NK-92 treated with Interleukin-12 subunit alpha and Interleukin-12 subunit beta, amount 100 ng/mL, for 24 hours (cell line): Measurements from ENCODE around the gene LANCL2.
"Not testable (repeated sequence)": the region's sequence is repeated elsewhere in the genome, so short reads cannot be mapped to it uniquely, and the experiment has no call there.

Experiments used
- DNase-seq: peaks from one replicate; lab custom pipeline; 2025; lab: John Stamatoyannopoulos, UW

LANCL2 gene, protein sequence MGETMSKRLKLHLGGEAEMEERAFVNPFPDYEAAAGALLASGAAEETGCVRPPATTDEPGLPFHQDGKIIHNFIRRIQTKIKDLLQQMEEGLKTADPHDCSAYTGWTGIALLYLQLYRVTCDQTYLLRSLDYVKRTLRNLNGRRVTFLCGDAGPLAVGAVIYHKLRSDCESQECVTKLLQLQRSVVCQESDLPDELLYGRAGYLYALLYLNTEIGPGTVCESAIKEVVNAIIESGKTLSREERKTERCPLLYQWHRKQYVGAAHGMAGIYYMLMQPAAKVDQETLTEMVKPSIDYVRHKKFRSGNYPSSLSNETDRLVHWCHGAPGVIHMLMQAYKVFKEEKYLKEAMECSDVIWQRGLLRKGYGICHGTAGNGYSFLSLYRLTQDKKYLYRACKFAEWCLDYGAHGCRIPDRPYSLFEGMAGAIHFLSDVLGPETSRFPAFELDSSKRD

DNA sequence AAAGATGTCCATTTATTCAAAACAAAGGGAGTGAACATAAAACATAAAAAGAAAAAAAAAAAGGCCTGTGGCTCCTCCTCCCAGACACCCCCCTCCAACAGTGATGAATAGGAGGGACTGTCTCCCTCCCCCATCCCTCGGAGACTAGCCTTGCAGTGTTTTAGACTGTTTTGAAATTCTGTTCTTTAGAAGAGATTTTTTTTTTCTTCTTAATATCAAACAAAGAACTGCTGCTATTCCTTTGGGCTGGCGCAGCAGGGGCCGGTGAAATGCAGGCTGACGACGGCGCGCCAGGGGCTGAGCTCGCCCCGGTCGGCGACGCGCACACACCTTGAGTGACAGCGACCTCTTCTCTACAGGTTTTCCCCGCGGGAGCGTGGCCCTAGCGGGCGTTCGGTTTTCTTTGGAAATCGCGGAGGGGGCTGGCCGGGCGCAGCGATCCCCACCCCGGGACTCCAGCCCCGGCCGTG lies at the start of gene LANCL2:
LANCL2 (plus strand) TSS at position 133 of the 470 bp plus-strand sequence. CDS start 689 bp downstream, outside the sequence.
- DNase-seq = no peak

DNA sequence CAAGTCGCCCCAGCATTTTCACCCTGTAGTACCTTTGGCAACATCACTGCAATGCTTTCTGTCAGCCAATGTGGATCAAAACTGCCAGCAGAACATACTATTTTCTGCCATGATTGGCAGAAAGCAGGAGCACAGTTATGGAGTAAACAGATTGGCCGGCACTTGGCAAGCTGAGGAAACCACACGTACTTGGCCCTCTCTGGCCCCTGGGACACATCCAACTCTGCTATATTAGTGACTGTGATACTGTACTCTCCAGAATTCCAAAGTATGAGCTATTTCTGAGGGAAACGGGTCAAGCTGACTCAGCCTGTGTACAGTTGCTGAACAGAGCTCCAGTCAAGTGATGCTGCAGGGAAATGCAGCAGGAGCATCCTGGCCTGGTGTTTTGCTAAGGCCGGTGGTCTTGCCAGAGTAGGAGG lies 39.8 kb upstream of the LANCL2 start:
- no peak for DNase-seq

GRCh38 chr7:55326081-55326835 lies 38.9 kb upstream of the LANCL2 start:
- no peak for DNase-seq

- DNase-seq = no peak
These were observed 38.1 kb upstream of the LANCL2 start for GRCh38 chr7:55326945-55327626.

DNA sequence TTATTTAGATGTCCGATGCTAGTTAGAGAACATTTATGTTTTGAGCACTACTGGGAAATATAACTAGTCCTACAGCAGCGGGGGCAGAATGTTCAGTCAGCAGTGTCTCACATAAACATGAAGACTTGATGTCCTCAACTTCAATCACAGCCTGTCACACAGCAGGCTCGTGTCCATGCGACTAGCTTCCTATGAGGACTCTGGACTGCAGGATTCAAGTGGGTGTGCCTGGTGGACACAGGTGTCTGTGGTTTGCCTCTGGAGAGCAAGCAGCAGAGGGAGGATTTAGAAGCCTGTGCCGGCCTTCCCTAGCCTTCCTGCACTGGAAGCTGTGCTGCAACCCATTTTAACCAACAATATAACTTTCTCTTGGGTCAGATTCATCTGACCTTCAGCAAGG lies 30.0 kb upstream of the LANCL2 start:
- DNase-seq = no peak

GRCh38 chr7:55335786-55336185 lies 29.4 kb upstream of the LANCL2 start:
- DNase-seq = no peak

- DNase-seq = no peak
These were observed 28.6 kb upstream of the LANCL2 start for GRCh38 chr7:55336540-55336939.

DNA sequence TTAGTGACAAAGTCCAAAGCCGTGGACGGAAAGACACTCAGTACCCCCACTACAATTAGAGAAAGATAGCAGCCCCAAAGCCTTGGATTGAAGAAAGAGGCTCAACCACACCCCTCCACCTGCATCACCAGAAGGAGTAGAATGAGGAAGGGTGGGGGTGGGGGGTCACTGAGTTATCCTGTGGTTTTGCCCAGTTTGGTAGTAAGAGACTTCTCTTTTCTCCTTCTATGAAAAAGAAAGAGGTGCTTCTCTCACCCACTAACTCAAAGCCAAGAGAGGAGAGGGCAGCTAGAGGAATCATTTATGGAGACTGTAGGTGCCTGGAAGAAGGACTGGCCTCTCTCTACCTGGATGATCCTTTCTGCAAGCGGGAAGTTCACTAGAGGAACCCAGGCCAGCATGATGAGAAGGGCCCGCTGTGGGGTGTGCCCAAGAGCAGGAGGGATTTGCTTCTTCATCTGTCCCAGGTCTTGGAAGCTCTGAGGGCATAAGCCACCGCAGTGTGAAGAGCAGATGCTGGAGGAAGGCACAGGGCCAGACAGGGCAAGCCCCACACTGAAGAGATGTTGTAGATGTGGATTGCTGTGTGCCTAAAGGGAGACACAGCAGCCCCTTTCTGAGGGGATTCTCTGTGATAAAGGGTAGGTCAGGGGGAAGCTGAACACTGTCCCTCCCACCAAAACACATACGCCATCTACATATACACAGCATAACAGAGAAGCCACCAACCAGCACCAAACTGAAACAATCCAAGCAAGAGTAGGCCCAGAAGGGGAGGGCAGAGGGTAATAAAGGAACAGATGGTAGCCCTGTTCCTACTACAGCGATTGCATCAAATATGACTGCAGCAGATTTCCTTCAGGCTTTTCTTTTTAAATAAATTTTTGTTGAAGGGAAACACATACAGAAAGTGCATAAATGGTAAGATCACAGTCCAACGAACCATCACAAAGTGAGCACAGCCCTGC lies 25.8 kb upstream of the LANCL2 start:
- no peak for DNase-seq

GRCh38 chr7:55342216-55342871 lies 22.8 kb upstream of the LANCL2 start:
- no peak for DNase-seq

DNA sequence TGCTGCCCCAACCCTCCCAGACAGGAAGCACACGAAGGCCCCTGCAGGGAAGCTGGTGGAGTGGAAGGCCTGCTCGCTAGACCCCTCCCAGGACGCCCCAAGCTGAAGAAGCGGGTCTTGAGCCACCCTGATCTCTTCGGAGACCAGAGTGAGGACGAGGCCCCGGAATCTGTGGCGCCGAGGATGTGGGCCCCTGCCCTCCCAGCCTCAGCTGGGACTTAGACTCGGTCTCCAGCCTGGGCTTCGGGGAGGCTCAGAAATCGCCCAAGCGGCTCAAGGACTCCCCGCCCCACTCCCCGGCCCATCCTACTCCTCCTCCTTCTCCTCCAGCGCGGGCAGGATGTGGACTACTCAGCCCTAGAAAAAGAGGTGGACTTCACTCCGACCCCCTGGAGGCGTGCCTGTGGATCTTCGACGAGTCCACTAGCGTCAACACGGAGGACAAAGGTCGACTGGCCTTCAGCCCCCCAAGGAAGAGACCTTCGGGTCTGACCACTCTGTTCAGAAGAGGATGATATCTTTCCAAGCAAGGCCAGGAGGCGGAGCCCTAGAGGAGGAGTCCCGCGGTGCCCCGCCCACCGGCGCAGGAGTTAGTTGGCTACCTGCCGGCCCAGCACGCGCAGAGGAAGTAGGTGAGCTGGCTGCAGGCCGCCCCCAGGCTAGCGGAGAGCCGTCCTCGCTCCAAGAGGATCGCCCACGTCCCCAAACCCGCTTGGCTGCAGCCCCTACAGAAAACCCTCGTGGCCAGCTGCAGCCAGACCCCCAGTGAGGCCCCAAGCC lies 21.9 kb upstream of the LANCL2 start:
- DNase-seq = no peak

GRCh38 chr7:55343860-55344606 lies 21.1 kb upstream of the LANCL2 start:
- no peak for DNase-seq

- no peak for DNase-seq
These were observed 20.3 kb upstream of the LANCL2 start for GRCh38 chr7:55344840-55345239.

DNA sequence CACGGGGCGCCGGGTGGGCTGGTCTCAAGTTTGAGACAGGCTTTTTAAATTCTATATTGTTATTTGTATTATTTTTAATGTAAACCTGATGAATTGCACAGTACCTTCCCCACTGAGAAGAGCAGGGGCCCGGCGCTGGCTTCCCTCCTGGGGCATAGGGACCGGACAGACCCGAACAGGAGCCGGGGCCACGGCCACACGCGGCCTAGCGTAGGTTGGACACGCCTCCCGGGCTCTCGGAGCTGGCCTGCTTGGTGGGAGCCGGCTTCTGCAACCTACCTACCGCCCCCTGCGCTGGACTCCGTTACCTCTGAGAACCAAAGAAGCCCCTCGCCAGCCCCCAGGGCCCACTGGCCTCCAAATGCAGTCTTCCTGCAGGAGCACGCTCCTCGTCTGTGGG lies 19.8 kb upstream of the LANCL2 start:
- no peak for DNase-seq

DNA sequence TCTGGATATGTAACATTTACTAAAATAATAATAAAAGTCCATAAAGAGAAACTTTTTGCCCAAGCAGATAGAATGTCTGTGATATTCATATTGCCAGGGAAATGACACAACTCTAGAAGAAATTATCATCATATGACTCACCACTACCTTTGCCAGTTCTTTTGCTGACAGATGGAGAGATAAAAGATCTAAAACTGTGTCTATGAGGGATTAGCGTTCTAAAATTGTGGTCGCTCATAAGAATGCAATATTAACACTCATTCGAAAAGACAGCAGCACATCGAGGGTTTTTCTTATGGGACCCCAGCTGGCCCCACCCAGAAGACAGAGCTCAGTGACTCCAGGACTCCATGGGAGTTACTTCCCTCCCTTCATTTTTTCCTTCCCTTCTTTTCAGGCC lies 16.6 kb upstream of the LANCL2 start:
- DNase-seq = no peak

DNA sequence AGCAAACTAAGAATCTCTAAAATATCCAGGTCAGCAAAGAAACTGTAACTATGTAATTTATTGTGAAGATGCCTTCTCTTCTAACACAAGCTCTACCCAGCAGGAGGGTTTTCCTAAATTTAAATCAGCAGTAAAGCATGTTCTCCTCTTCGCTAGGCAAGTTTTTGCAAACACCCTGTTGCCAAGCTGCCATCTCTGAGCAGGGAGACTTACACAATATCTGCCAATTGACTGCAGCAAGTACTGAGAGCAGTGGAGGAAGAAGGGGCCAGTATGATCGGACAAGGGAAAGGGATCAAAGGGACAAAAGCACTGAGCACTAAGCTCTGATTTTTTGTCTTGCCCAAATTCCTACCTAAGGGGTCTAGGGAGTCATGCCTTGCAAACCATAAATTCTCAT lies 16.0 kb upstream of the LANCL2 start:
- no peak for DNase-seq

DNA sequence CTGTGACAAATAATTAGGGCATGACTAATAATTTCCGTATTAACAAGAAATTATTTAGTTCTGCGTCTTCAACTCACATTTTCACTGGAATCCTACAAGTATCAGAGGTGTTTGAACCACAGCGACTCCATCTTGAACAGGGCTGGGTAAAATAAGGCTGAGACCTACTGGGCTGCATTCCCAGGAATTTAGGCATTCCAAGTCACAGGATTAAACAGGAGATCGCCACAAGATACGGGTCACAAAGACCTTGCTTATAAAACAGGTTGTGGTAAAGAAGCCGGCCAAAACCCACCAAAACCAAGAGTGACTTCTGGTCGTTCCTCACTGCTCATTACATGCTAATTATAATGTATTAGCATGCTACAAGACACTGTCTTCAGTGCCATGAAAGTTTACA lies 14.9 kb upstream of the LANCL2 start:
- DNase-seq = no peak

DNA sequence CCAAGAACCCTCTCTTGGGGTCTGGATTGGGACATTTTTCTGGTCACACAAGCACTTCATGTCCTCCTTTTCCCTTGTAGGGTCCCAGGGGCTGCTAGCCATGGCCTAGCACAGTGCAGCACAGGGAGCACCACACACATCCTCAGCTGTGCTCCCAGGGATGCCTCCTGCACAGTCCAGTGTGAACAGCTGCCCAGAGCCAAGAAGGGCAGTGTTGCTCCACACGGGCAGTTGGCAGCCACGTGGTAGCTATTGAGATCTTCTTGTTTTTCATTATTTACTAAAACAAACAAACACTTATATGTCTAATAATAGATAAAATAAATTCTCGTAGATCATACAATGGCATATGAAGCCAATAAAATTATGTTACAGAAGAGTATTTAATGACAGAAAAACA lies 13.9 kb upstream of the LANCL2 start:
- DNase-seq = no peak

DNA sequence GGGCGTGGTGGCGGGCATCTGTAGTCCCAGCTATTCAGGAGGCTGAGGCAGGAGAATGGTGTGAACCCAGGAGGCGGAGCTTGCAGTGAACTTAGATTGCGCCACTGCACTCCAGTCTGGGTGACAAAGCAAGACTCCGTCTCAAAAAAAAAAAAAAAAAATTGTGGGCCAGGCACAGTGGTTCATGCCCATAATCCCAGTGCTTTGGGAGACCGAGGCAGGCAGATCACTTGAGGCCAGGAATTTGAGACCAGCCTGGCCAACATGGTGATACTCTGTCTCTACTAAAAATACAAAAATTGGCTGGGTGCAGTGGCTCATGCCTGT lies 12.2 kb upstream of the LANCL2 start:
- not testable (repeated sequence) for DNase-seq

DNA sequence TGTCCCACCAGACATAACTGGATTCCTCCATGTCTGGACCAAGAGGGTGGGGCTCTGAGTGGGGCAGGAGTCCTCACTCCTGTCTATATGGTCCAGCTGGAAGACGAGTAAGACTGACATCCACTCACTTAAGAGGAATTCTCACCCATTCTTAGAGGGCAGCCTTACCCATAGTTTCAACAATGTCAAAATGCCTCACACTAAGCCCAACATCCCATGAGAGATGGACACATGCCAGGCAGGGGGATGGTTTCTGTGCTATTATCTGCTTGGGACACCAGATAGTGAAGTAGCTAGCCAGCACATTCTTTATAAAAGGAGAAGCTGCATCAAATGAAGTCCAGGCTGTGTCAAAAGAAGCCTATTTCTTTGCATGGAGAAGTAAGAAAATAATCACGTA lies 4.7 kb upstream of the LANCL2 start:
- DNase-seq = no peak
